H1 (cell line): Measurements from ENCODE around the gene FECH. TPM values are rescaled to one million over a fixed set of nuclear protein-coding genes. Genes with fewer than 3 reads are reported as not detected.

Experiments used
- CTCF ChIA-PET: fragments of 300-600 bp; sonication (Branson Sonifier 250); formaldehyde crosslinking; loops from one replicate; lab custom pipeline; 2021; ENCODE audit not compliant: partially characterized antibody; lab: Charles Lee
- POLR2A ChIA-PET: fragments of 300-600 bp; sonication (Branson Sonifier 250); formaldehyde crosslinking; loops from one replicate; lab custom pipeline; 2021; ENCODE audit warnings: inconsistent platforms; ENCODE audit not compliant: partially characterized antibody; lab: Charles Lee
- DNase-seq, 2 experiments: peaks; one replicate each; pipeline versions ENCODE4 v3.0.0 to v3.0.0-alpha.2; 2010 to 2022; ENCODE audit warnings: low spot score in 2 of 2, low read depth in 1 of 2, mixed read lengths in 1 of 2
- FAIRE-seq: peaks from 2 replicates; lab custom pipeline; 2011; peaks lifted over from hg19 to GRCh38; lab: Jason Lieb, UNC
- H2AFZ ChIP-seq: 2 replicates; pipeline ENCODE4 v1.8.1; 2012; ENCODE audit warnings: low read length, inconsistent platforms
- H2AK5ac ChIP-seq: 2 replicates; pipeline ENCODE4 v1.6.1; 2013; ENCODE audit warnings: low read depth, low read length
- H2BK120ac ChIP-seq: replicated peaks from 2 replicates; pipeline ENCODE3; 2013; ENCODE audit warnings: low read depth, low read length, inconsistent platforms
- H2BK12ac ChIP-seq: 2 replicates; pipeline ENCODE4 v1.6.1; 2013; ENCODE audit warnings: low read depth, low read length
- H2BK15ac ChIP-seq: 2 replicates; pipeline ENCODE4 v1.6.1; 2013; ENCODE audit warnings: low read length
- H2BK20ac ChIP-seq: 2 replicates; pipeline ENCODE4 v1.6.1; 2013; ENCODE audit warnings: low read length
- H2BK5ac ChIP-seq: 2 replicates; pipeline ENCODE4 v1.6.1; 2013; ENCODE audit warnings: low read depth, low read length
- H3K14ac ChIP-seq: 2 replicates; pipeline ENCODE4 v1.6.1; 2013; ENCODE audit warnings: inconsistent platforms; ENCODE audit not compliant: insufficient read length
- H3K18ac ChIP-seq: 2 replicates; pipeline ENCODE4 v1.6.1; 2013; ENCODE audit warnings: low read length; ENCODE audit errors: extremely low read depth
- H3K23ac ChIP-seq: 2 replicates; pipeline ENCODE4 v1.6.1; 2013; ENCODE audit warnings: inconsistent platforms; ENCODE audit not compliant: insufficient read length
- H3K23me2 ChIP-seq: 2 replicates; pipeline ENCODE4 v1.6.1; 2013; ENCODE audit warnings: low read depth, low read length
- H3K27ac ChIP-seq: 2 replicates; pipeline ENCODE4 v1.6.1; 2011; ENCODE audit warnings: low read depth, low read length, inconsistent platforms
- H3K27me3 ChIP-seq, 4 experiments: replicated peaks in 1 of 4; 1 replicate in 1 of 4; 2 replicates in 3 of 4; pipeline versions ENCODE4 v1.6.1 to v1.8.1; 2011 to 2013; ENCODE audit warnings: low read length in 3 of 4, mild to moderate bottlenecking in 3 of 4, inconsistent platforms in 2 of 4, mixed read lengths in 2 of 4, moderate library complexity in 1 of 4; ENCODE audit not compliant: control insufficient read depth in 3 of 4, insufficient read depth in 3 of 4; ENCODE audit errors: extremely low read depth in 1 of 4
- H3K36me3 ChIP-seq, 4 experiments: 2 replicates each; pipeline versions ENCODE4 v1.6.1 to v1.8.1; 2011 to 2013; ENCODE audit warnings: mild to moderate bottlenecking in 4 of 4, low read length in 3 of 4, moderate library complexity in 2 of 4, control low read depth in 1 of 4, inconsistent platforms in 1 of 4; ENCODE audit not compliant: insufficient read depth in 4 of 4, control insufficient read depth in 2 of 4
- H3K4ac ChIP-seq: replicated peaks from 2 replicates; pipeline ENCODE3; 2013; ENCODE audit warnings: low read length, low read depth, mixed read lengths, inconsistent platforms; ENCODE audit not compliant: insufficient read length
- H3K4me1 ChIP-seq, 4 experiments: replicated peaks in 1 of 4; 1 replicate in 1 of 4; 2 replicates in 3 of 4; pipeline versions ENCODE4 v1.6.1 to v1.8.1; 2011 to 2013; ENCODE audit warnings: low read length in 3 of 4, inconsistent platforms in 2 of 4, mixed read lengths in 1 of 4; ENCODE audit not compliant: insufficient read depth in 4 of 4, control insufficient read depth in 3 of 4
- H3K4me2 ChIP-seq, 2 experiments: 2 replicates each; pipeline versions ENCODE4 v1.6.1 to v1.8.1; 2011 to 2013; ENCODE audit warnings: low read depth in 2 of 2, low read length in 2 of 2, control low read depth in 1 of 2, inconsistent platforms in 1 of 2, mild to moderate bottlenecking in 1 of 2; ENCODE audit not compliant: insufficient read depth in 1 of 2
- H3K4me3 ChIP-seq, 4 experiments: fragments of 200-600, 300-600 bp in 1 of 4; sonication (generic), shearing (Covaris generic), sonication (Bioruptor Twin) in 1 of 4; 2 replicates each; pipeline versions ENCODE4 v1.5.1 to v1.8.1; 2011 to 2016; ENCODE audit warnings: low read length in 4 of 4, low read depth in 3 of 4, control low read depth in 2 of 4, inconsistent platforms in 2 of 4, mild to moderate bottlenecking in 2 of 4, mixed read lengths in 1 of 4, moderate library complexity in 1 of 4; ENCODE audit not compliant: insufficient read depth in 2 of 4; ENCODE audit errors: extremely low read depth in 1 of 4
- H3K56ac ChIP-seq: replicated peaks from 2 replicates; pipeline ENCODE3; 2013; ENCODE audit warnings: low read depth, mild to moderate bottlenecking, mixed read lengths, low read length, inconsistent platforms; ENCODE audit not compliant: insufficient read length
- H3K79me1 ChIP-seq: 2 replicates; pipeline ENCODE4 v1.6.1; 2013; ENCODE audit warnings: low read depth, low read length, control low read depth
- H3K79me2 ChIP-seq, 2 experiments: 2 replicates each; pipeline versions ENCODE4 v1.6.1 to v1.8.1; 2012 to 2013; ENCODE audit warnings: low read length in 2 of 2, mild to moderate bottlenecking in 2 of 2, inconsistent platforms in 1 of 2; ENCODE audit not compliant: insufficient read depth in 2 of 2, control insufficient read depth in 1 of 2
- H3K9ac ChIP-seq, 4 experiments: replicated peaks in 1 of 4; 1 replicate in 1 of 4; 2 replicates in 3 of 4; pipeline versions ENCODE4 v1.6.1 to v1.8.1; 2011 to 2013; ENCODE audit warnings: low read depth in 3 of 4, low read length in 3 of 4, control low read depth in 2 of 4, mild to moderate bottlenecking in 2 of 4, moderate library complexity in 2 of 4, inconsistent platforms in 1 of 4; ENCODE audit errors: extremely low read depth in 1 of 4
- H3K9me3 ChIP-seq, 2 experiments: 2 replicates each; pipeline versions ENCODE4 v1.6.1 to v1.8.1; 2012 to 2013; ENCODE audit warnings: mild to moderate bottlenecking in 2 of 2, moderate library complexity in 2 of 2, control low read depth in 1 of 2, inconsistent platforms in 1 of 2, low read depth in 1 of 2, low read length in 1 of 2, mixed read lengths in 1 of 2; ENCODE audit not compliant: insufficient read depth in 2 of 2
- H4K20me1 ChIP-seq, 2 experiments: replicated peaks in 1 of 2; 2 replicates each; pipeline versions ENCODE3 to v1.8.1; 2011 to 2013; ENCODE audit warnings: inconsistent platforms in 2 of 2, low read length in 2 of 2, mild to moderate bottlenecking in 1 of 2; ENCODE audit not compliant: insufficient read depth in 2 of 2, control insufficient read depth in 1 of 2
- H4K5ac ChIP-seq: 2 replicates; pipeline ENCODE4 v1.6.1; 2013; ENCODE audit warnings: low read length, low read depth, mixed read lengths, inconsistent platforms; ENCODE audit not compliant: insufficient read length
- H4K8ac ChIP-seq: 2 replicates; pipeline ENCODE4 v1.8.0; 2013; ENCODE audit warnings: mild to moderate bottlenecking, moderate library complexity, low read length, inconsistent platforms; ENCODE audit not compliant: insufficient read depth; ENCODE audit errors: extremely low read depth
- H4K91ac ChIP-seq: replicated peaks from 2 replicates; pipeline ENCODE3; 2013; ENCODE audit warnings: low read length, mixed read lengths, inconsistent platforms; ENCODE audit not compliant: insufficient read length
- ATF2 ChIP-seq: IDR thresholded peaks from 2 replicates; pipeline ENCODE4 v1.6.1; 2012; ENCODE audit warnings: low read length, inconsistent platforms
- EGR1 ChIP-seq: IDR thresholded peaks from 2 replicates; pipeline ENCODE4 v1.6.1; 2011; ENCODE audit warnings: low read depth, low read length, borderline replicate concordance
- KDM1A ChIP-seq: fragments of 200-600, 300-600 bp; sonication (generic); IDR thresholded peaks from 2 replicates; pipeline ENCODE4 v1.7.1; 2016; ENCODE audit warnings: mild to moderate bottlenecking, low read length, borderline replicate concordance
- NANOG ChIP-seq: IDR thresholded peaks from 2 replicates; pipeline ENCODE4 v1.6.1; 2011; ENCODE audit warnings: low read length, low read depth, mild to moderate bottlenecking, inconsistent platforms; ENCODE audit not compliant: insufficient read depth, poor library complexity, severe bottlenecking
- PHF8 ChIP-seq: fragments of 200-600 bp; sonication (generic); conservative IDR thresholded peaks from 2 replicates; pipeline ENCODE4 v1.7.1; 2012; ENCODE audit warnings: low read depth, mild to moderate bottlenecking, inconsistent platforms, low read length, moderate library complexity
- RBBP5 ChIP-seq: IDR thresholded peaks from 2 replicates; pipeline ENCODE4 v1.7.1; 2012; ENCODE audit warnings: low read depth, mild to moderate bottlenecking, inconsistent platforms, low read length, moderate library complexity, borderline replicate concordance
- RXRA ChIP-seq: IDR thresholded peaks from 2 replicates; pipeline ENCODE4 v1.6.1; 2011; ENCODE audit warnings: low read depth, mild to moderate bottlenecking, low read length, moderate library complexity; ENCODE audit not compliant: insufficient read depth
- ZNF274 ChIP-seq: IDR thresholded peaks from 2 replicates; pipeline ENCODE4 v1.7.0; 2012; ENCODE audit warnings: low read length, borderline replicate concordance; ENCODE audit errors: extremely low read depth
- WGBS, 2 experiments: shearing (Covaris generic) in 1 of 2; methylation state at CpG; one replicate each; pipeline versions ENCODE4 v1.1.6 to v1.1.7; 2013 to 2015; ENCODE audit warnings: low lambda C conversion rate in 2 of 2, mixed read lengths in 2 of 2, inconsistent platforms in 1 of 2, low coverage in 1 of 2, missing lambda C conversion rate in 1 of 2; ENCODE audit not compliant: insufficient replicate concordance in 2 of 2, insufficient coverage in 1 of 2, insufficient read length in 1 of 2; ENCODE audit errors: extremely low coverage in 1 of 2, missing lambda C conversion rate in 1 of 2; 5-methylcytosine and 5-hydroxymethylcytosine counted together
- polyA plus RNA-seq, 7 experiments: library from polyadenylated mRNA; depleted of rRNA in 3 of 7; stranded (reverse) in 5 of 7; unstranded in 2 of 7; fragments of >200 nt in 5 of 7; fragments of 200-250 nt in 2 of 7; gene quantifications; 1 replicate in 5 of 7; 2 replicates in 1 of 7; 4 replicates in 1 of 7; pipeline versions ENCODE4 v1.2.1 to v1.2.3, GENCODE V29; 2011 to 2013; ENCODE audit warnings: missing spikeins in 2 of 7, mixed read lengths in 2 of 7
- total RNA-seq: library from RNA; stranded (reverse); fragmentation: NEBNext Ultra II Directional; extraction: Animal tissue kit (Norgen Biotek cat#: 25700); gene quantifications from 2 replicates; pipeline ENCODE4 v1.2.1, GENCODE V29; 2021
- TF ChIP-seq, protein P1 (sequence below), 3 experiments: IDR thresholded peaks; 1 replicate in 2 of 3; 2 replicates in 1 of 3; pipeline versions ENCODE4 v1.5.1 to v1.6.1; 2011; ENCODE audit warnings: low read length in 3 of 3, mild to moderate bottlenecking in 3 of 3, inconsistent platforms in 2 of 3, low read depth in 1 of 3, moderate library complexity in 1 of 3; ENCODE audit not compliant: insufficient read depth in 1 of 3; ENCODE audit errors: control extremely low read depth in 1 of 3

FECH gene
- total and polyA plus RNA-seq, 2 of the 8 experiments (the other 6 are each of a cell fraction or from before 2014, with no cell fraction given): 13.1 to 26.6 TPM

DNA sequence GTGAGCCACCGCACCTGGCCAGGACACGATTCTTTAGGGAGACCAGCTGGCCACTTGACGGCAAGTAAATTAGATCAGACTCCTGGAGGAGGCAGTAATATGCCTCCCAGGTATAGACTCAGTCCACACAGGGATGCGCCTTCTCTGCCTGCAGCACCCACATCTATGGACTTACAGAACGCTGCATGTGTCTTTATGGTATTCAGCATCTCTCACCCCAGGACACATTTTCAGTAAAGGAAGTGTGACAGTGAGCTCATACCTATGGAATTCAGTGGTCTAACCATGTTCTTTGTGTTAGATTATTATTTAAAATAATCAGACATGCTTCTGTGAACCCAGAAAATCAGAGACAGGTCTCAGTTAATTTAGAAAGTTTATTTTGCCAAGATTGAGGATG is 41.0 kb upstream of the FECH start:
- Histone ChIP-seq H3K27ac (no peak overlapping the region), H2BK120ac (no peak overlapping the region), H3K27me3 (no peaks in the 10 kb centered on the region), H3K36me3 (no peaks in the 10 kb centered on the region; a peak in 1 of 8 replicates), H3K79me1 (no peaks in the 10 kb centered on the region), H2BK20ac (no peak overlapping the region), H2BK5ac (no peak overlapping the region), H3K4me2 (no peak overlapping the region), H2BK12ac (no peak overlapping the region), H3K18ac (no peak overlapping the region), H2AFZ (no peak overlapping the region), H3K4me3 (no peak overlapping the region), H3K79me2 (no peaks in the 10 kb centered on the region), H3K9ac (no peak overlapping the region), H4K91ac (no peak overlapping the region), H2BK15ac (no peak overlapping the region), H4K5ac (no peak overlapping the region), H3K23me2 (peaks cover under 1% of the 10 kb centered on the region; the same call in 1 of the 2 replicates), H3K4me1 (peaks cover 0 to 1% (median 0%) of the 10 kb centered on the region in 4 experiments; a peak in 2 of 7 replicates), H3K56ac (no peak overlapping the region), H2AK5ac (no peak overlapping the region), H3K4ac (no peak overlapping the region), H3K9me3 (no peaks in the 10 kb centered on the region), H4K20me1 (no peaks in the 10 kb centered on the region), H3K14ac (no peak overlapping the region), H3K23ac (no peak overlapping the region), H4K8ac (no peak overlapping the region)
- ChIA-PET POLR2A (interaction anchor here (1.5 kb wide), 1 partner anchor 12 kb away, joined by 3 read pairs; no protein-coding TSS in a partner anchor), CTCF (interaction anchor here (0.8 to 1.4 kb wide), 2 partner anchors 66 to 284 kb away, joined by 3 read pairs; no protein-coding TSS in a partner anchor)
- DNase-seq: no peak
- FAIRE-seq: no peak
- WGBS, 2 experiments: 92% methylated on average over 5 of the region's 5 CpGs; no CpG with 5 or more reads in 1 of the 2 experiments
- no peak for TF ChIP-seq EGR1
- TF ChIP-seq PHF8: no peak
- no peak for TF ChIP-seq RBBP5
- no peak for TF ChIP-seq ATF2
- TF ChIP-seq, protein P1, sequence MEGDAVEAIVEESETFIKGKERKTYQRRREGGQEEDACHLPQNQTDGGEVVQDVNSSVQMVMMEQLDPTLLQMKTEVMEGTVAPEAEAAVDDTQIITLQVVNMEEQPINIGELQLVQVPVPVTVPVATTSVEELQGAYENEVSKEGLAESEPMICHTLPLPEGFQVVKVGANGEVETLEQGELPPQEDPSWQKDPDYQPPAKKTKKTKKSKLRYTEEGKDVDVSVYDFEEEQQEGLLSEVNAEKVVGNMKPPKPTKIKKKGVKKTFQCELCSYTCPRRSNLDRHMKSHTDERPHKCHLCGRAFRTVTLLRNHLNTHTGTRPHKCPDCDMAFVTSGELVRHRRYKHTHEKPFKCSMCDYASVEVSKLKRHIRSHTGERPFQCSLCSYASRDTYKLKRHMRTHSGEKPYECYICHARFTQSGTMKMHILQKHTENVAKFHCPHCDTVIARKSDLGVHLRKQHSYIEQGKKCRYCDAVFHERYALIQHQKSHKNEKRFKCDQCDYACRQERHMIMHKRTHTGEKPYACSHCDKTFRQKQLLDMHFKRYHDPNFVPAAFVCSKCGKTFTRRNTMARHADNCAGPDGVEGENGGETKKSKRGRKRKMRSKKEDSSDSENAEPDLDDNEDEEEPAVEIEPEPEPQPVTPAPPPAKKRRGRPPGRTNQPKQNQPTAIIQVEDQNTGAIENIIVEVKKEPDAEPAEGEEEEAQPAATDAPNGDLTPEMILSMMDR (IDR thresholded peaks at IDR 0.05; ENCODE audit: control extremely low read depth in 1 of 3, insufficient read depth in 1 of 3, low read depth in 1 of 3, low read length in 3 of 3): no peak
- TF ChIP-seq NANOG: no peak
- TF ChIP-seq RXRA: no peak
- TF ChIP-seq ZNF274: no peak
- TF ChIP-seq KDM1A: no peak
